HG03457 (cell line): ENCODE measurements around the gene RIPOR3.
"Not testable (repeated sequence)": the region's sequence is repeated elsewhere in the genome, so short reads cannot be mapped to it uniquely, and the experiment has no call there.

ENCODE experiments used
- ATAC-seq: cut with Tn5 transposase; IDR thresholded peaks from one replicate; pipeline ENCODE4 v1.9.1; 2021; ENCODE audit warnings: moderate number of reproducible peaks; ENCODE audit not compliant: unreplicated experiment

RIPOR3 gene

GRCh38 chr20:50724851-50725723 is 33.7 kb upstream of the RIPOR3 start:
- ATAC-seq, result no peak

DNA sequence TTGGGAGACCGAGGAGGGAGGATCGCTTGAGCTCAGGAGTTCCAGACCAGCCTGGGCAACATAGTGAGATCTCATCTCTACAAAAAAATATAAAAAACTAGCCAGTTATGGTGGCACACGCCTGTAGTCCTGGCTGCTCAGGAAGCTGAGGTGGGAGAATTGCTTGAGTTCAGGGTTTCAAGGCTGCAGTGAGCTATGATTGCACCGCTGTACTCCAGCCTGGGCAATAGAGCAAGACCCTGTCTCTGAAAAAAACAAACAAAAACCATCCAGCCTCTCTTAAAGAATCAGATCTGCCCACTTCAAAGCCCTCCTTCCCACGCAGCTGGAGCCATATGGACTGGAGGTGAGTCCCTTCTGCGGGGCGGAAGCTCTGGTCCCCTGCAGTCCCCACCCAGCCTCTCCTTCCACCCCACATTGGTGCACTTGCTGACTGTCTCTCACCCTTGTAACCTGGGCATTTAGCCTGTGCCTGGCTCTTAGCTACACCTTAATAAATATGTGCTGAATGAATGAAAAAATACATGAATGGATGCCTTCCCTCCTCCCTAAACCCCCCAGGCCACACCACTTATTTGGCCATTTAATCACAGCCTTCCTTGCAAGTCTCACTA is 32.9 kb upstream of the RIPOR3 start:
- ATAC-seq, result no peak

GRCh38 chr20:50723672-50724071 is 32.3 kb upstream of the RIPOR3 start:
- no peak for ATAC-seq

DNA sequence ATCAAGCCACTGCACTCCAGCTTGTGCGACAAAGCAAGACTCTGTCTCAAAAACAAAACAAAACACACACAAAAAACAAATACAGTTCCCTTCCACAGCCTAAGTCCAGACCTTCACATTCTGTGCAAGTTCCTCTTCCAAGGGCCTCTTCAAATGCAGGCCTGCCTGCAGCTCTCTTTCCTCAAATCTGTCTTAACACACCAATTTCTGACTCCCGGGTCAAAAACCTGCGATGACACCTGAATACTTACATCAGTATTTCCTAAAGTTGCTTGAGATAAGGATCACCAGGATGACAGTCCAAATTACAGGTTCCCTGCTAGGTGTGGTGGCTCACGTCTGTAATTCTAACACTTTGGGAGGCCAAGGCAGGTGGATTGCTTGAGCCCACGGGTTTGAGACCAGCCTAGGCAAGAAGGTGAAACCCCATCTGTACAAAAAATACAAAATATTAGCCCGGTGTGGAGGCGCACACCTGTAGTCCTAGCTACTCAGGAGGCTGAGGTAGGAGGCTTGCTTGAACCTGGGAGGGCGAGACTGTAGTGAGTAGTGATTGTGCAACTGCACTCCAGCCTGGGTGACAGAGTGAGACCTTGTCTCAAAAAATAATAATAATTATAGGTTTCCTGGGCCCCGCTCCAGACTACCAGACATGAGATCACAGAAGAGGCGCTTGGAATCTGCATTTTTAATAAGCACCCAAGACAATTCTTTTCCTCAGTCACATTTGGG is 31.2 kb upstream of the RIPOR3 start:
- no peak for ATAC-seq

DNA sequence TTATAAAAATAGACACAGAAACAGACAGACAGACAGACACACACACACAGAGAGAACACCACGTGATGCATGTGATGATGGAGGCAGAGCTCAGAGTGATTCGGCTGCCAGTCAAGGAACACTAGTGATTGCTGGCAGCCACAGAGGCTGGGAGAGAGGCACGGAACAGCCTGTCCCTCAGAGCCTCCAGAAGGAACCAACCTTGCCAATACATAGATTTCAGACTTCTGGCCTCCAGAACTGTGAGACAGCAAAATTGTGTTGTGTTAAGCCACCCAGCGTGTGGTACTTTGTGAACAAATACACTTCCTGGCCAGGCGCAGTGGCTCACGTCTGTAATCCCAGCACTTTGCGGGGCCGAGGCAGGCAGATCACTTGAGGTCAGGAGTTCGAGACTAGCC is 30.5 kb upstream of the RIPOR3 start:
- no peak for ATAC-seq

DNA sequence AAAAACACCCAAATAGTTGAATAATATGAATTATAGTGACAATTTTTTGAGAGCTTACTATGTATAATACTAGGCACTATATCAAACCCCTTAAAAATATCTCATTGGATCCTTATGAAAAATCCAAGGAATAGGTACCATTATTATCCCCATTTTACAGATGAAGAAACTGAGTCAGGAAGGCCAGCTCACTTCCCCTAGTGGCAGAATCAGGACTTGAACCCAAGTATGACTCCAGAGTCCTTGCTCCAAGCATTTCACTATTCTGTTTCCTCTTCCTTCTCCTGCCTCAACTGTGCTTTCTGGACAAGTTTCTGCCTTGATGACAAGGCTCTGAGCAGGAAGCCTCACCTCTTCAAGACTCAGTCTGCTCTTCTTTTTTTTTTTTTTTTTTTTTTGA is 29.2 kb upstream of the RIPOR3 start:
- ATAC-seq, result no peak

GRCh38 chr20:50720026-50720425 is 28.7 kb upstream of the RIPOR3 start:
- no peak for ATAC-seq

GRCh38 chr20:50719328-50719727 is 28.0 kb upstream of the RIPOR3 start:
- ATAC-seq, result no peak

- no peak for ATAC-seq
Observed at GRCh38 chr20:50717974-50718761, 26.8 kb upstream of the RIPOR3 start.

GRCh38 chr20:50717312-50717711 is 26.0 kb upstream of the RIPOR3 start:
- no peak for ATAC-seq

- ATAC-seq, result no peak
Observed at GRCh38 chr20:50716518-50716917, 25.2 kb upstream of the RIPOR3 start.

GRCh38 chr20:50715694-50716093 is 24.4 kb upstream of the RIPOR3 start:
- no peak for ATAC-seq

DNA sequence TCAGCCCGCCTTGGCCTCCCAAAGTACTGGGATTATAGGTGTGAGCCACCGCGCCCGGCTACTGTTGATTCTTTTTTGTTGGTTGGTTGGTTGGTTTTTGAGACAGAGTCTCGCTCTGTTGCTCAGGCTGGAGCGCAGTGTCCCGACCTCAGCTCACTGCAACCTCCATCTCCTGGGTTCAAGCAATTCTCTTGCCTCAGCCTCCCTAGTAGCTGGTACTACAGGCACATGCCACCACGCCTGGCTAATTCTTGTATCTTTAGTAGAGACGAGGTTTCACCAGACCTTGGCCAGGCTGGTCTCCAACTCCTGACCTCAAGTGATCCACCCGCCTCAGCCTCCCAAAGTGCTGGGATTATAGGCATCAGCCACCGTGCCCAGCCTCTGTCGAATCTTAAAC is 23.1 kb upstream of the RIPOR3 start:
- not testable (repeated sequence) for ATAC-seq

DNA sequence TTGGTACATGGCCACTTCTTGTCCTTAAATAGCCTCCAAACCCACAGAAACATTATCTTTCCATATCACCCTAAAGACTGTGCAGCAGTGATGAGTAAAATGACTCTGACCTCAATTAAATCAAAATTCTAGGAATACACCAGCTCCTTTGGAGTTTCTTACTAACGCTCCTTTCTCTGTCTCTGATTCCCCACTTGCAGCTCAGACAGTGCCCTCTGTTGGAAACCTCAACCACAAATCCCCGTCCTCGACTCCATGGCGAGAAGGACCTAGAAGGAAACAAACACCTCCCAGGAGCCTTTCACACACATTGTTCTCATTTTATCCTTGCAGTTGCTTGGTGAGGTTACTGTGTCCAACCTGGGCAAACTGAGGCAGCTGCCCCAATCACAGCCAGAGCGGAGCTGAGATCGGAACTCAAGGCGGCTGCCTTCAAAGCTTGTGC is 22.3 kb upstream of the RIPOR3 start:
- no peak for ATAC-seq

DNA sequence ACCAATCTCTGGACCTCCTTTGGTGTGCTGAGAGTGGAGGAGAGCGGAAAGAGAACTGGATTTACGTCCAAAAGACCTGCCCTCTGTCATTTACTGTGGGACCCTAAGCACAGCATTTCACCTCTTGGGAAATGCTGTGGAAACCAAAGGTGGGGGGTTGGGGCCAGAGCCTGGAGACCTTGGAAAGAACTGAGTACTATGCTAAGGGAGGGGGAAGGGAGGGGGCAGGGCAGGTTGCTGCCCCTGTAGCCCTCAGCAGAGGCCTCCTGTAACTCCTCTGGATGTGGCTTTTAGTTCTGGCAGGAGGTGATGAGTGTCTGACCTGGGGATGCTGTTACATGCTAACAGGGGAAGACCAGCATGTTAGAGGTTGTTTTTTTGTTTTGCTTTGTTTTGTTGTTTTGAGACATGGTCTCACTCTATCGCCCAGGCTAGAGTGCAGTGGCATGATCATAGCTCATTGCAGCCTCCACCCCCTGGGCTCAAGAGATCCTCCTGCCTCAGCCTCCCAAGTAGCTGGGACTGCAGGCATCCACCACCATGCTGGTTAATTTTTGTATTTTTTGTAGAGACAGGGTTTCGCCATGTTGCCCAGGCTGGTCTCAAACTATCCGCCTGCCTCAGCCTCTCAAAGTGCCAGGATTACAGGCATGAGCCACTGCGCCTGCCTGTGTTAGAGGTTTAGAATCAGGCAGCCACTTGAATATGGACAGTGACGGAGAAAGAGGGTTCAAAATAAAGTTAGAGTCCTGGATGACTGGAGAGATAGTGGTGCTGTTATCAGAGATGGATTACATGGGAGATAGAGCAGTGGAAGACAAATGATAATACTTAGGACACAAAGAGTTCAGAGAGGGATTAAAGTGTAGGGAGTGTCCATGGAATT is 21.7 kb upstream of the RIPOR3 start:
- ATAC-seq, result no peak

DNA sequence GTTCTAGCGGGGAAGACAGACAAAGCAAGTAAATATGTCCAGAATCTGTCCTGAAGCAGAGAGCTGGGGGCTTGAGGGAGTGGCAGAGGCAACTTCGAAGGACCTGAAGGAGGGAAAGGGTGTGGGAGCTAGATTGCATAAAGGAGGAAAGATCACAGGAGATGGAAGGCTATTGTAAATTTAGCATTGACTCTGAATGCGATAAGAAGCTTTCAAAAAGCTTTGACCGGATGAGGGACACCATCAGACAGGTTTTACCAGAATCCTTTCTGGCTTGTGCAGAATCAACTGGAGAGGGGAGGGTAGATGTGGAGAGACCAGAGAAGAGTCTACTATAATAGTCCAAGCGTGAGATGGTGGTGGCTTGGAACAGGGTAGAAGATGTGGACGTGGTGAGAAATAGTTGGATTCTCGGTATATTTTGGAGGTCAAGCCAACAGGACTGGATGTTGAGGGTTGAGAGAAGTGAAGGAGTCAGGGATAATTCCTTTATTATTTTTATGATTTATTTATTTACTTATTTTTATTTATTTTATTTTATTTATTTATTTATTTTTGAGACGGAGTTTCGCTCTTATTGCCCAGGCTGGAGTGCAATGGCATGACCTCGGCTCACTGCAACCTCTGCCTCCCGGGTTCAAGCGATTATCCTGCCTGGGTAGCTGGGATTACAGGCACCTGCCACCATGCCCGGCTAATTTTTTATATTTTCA is 19.9 kb upstream of the RIPOR3 start:
- ATAC-seq, result no peak

- ATAC-seq, result no peak
Observed at GRCh38 chr20:50710492-50711063, 19.2 kb upstream of the RIPOR3 start.

DNA sequence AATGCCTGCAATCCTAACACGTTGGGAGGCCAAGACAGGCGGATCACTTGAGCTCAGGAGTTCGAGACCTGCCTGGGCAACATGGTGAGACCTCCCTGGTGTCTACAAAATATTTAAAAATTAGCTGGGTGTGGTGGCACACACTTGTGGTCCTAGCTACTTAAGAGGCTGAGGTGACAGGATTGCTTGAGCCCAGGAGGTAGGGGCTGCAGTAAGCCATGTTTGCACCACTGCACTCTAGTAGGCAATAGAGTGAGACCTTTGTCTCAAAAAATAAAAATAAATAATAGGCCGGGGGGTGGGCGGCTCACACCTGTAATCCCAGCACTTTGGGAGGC is 18.3 kb upstream of the RIPOR3 start:
- no peak for ATAC-seq
